Stimulated activated CD4-positive, alpha-beta T cell treated with anti-CD3 and anti-CD28 coated beads, Interleukin-1b, Interleukin-23, amount 100 ng/mL, for 4 hours (primary cell): Measurements from ENCODE around the gene MCM5.
"Not testable (repeated sequence)": the region's sequence is repeated elsewhere in the genome, so short reads cannot be mapped to it uniquely, and the experiment has no call there.

ENCODE experiments used
- DNase-seq, 2 donors: peaks; one replicate each; pipeline ENCODE4 v3.0.0-alpha.2; 2020; ENCODE audit warnings: low read depth in 2 of 2

Gene MCM5

DNA sequence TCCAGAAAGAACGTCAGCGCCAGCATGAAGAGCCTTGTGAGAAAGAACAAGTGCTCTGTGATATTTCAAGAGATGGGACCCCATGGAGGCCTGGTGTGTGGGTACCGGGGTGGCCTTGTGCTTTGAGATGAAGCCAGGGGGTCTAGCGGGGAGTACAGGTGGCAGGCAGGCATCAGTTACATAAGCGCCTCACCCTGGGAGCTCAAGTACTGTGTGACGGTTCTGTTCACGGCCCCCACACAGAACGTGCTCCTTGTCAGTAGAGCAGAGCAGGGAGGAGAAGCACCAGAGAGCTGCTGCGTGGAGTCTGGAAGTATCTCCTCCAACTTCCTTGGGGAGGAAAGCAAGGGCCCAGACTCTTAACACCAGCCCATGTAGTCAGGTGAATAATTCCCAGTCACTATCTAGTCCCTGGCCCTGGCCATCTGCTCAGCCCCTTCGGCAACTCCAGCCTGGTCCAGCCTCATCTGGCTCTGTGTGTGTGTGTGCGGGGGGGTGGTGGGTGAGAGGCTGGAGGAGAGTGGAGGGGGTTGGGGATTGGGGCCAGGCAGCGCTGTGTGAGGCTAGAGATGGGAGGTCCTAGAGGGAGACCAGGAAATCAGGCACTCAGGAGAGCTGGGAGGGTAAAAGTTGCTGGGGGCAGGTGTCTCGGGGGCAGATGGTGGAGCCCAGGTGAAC, 32.4 kb downstream of the MCM5 start:
- no peak for DNase-seq

DNA sequence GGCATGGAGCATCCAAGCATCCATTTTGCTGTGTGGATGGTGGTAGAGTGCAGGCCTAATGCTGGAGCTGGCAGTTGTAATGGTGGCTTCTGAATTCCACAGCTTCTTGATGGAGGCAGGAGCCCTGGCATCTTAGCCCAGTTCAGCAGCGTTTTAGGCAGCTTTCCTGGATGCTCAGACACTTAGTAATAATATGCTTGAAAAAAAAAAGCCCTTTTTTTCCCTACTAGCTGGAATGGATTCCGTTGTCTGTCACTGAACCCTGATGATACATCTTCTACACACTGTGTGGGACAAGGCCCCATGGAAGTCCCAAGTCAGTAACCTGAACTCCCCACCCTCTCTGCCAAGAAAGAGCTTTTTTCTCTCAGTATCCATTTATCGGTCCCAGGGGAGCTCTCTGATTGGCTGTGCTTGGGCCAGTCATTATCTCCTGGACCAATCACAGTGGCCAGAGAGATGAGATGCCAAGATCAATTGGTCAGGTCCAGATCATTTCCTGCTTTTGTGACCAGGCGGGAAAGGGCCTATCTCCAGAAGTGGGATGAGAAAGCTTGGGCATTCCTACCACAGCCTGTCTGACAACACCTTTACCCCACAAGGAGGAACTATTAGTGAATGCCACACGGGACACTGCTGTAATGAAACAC, 34.2 kb downstream of the MCM5 start:
- DNase-seq, result no peak

DNA sequence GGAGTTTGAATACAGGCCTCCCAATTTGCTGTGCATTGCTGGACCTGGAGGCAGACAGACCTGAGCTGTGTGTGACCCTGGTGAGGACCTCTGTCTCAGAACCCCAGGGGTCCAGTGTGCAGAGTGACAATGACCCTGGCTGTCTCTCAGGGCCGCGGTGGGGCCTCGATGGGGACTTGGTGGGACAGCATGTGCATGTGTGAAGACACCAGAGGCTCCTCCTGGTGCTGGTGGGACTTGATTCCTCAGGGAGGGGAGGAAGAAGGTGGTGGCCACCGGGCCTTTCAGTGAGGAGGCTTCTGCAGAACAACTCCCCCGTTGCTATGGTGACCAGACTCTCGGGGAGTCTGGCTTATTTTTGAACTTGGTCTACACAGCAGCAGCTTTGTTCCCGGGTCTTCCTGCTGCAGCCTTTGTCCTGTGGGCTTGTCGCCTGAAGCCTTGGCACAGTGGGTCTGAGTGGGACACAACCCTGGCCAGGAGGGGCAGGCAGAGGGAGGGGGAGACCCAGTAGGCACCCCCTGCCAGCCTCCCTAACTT, 35.3 kb downstream of the MCM5 start:
- DNase-seq, result no peak

DNA sequence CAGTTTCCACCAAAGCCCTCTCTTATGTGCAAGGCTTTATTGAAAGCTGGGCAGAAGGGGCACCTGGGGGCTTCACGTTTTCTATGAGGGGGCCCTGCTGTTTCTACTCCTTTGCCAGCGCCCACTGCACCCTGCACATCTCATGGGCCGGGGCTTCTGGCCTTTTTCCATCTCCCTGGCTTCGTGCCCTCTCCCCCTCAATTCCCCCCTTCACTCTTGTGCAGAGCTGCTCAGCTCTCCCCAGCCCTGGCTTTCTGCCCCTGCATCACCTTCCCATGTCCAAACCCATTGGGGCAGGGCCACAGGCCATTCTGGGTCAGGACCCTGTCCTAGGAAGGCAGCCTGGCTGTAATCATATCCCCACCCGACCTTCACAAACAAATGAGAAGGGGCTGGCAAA, 36.5 kb downstream of the MCM5 start:
- no peak for DNase-seq

DNA sequence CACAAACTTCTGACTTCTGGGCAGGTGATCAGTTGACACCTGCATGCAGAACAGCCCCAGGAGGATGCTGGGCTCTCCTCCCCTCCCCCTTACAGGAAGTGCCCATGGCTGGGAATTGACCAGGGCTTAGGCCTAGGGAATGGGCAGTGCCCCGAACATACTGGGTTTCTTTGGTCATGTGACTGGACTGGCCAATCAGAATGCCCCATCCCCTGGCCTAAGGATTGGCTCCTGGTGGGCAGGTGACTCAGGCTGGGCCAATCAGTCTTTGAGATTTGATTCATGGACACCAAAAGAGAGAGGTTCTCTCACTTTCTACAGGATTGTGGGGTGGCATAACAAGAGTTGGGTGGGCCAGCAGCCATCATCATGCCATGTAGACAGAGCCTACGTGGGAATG, 37.1 kb downstream of the MCM5 start:
- no peak for DNase-seq

DNA sequence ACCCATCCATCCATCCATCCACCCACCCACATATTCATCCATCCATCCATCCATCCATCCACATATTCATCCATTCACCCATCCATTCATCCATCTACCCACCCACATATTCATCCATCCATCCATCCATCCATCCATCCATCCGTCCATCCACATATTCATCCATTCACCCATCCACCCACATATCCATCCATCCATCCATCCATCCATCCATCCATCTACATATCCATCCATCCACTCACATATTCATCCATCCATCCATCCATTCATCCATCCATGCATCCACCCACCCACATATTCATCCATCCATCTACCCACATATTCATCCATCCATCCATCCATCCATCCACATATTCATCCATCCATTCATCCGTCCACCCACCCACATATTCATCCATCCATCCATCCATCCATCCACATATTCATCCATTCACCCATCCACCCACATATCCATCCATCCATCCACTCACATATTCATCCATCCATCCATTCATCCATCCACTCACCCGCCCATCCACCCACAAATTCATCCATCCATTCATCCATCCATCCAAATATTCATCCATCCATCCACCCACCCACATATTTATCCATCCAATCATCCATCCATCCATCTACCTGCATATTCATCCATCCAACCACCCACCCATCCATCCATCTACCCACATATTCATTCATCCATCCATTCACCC, 38.9 kb downstream of the MCM5 start:
- not testable (repeated sequence) for DNase-seq

DNA sequence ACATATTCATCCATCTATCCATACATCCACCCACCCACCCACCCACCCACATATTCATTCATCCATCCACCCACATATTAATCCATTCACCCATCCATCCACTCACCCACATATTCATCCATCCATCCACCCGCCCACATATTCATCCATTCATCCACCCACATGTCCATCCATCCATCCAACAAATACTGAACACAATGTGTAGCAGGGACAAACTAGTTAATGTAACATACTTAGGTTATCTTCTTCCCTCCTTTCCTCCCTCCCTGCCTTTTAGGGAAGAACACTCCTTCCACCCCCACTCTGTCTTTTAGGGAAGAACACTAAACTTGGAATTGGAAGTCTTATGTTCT, 39.4 kb downstream of the MCM5 start:
- DNase-seq, result no peak

DNA sequence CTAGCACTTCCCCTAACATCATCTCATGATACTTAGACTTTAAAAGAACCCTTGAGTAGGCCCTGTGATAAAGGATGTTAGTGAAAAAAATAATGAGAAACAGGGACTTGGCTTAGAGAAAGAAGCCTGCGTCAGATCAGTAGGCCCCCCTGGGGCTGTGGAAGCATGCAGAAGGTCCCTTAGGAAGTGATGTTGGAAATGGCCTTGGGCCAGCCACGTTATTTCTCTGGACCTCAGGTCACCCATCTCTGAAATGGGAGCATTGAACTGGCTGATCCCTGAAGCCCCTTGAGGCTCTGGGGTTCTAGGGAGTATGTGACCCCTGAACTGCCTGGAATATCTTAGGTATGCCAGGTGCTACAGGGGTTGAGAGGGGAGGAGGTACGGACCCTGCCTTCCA, 40.2 kb downstream of the MCM5 start:
- no peak for DNase-seq

DNA sequence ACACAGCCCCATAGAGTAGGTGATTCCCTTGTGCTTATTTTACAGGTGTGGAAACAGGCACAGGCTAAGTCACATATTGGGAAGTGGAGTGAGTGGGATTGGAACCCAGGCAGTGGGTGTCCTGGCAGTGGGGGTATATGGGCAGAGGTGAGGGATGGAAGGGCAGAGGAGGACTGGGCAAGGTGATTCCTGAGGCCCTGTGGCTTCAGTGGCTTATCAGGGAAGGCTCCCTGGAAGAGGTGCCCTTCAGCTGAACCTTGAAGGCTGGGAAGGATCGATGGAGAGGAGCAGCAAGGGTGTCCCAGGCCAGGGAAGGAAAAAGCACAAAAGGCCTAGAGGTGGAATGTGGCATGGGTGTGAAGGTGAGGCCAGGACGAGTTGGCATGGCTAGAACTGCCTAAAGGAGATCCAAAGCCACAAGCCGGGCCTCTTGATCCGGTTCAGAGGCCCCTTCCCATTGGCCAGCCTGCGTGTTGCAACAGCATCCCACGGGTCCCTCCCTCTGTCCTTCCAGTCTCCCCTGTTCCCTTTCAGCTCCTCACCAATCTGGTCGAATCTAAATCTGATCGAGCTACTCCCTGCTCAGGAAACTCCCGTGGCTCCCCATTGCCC, 41.7 kb downstream of the MCM5 start:
- no peak for DNase-seq

DNA sequence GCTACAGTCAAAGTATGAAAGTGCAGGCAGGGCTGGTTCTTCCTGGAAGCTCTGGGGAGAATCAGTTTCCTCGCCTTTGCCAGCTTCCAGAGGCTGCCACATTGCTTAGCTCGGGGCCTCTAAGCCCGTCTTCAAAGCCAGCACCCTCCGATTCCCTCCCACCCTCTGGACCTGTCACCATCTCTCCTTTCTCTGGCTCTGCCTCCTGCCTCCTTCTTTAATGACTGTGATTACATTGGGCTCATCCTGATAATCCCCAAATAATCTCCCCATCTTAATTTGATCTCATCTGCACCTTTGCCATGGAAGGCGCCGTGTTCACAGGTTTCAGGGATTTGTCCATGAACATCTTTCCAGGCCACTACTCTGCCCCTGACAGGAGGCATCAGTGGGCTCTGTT, 42.5 kb downstream of the MCM5 start:
- no peak for DNase-seq

DNA sequence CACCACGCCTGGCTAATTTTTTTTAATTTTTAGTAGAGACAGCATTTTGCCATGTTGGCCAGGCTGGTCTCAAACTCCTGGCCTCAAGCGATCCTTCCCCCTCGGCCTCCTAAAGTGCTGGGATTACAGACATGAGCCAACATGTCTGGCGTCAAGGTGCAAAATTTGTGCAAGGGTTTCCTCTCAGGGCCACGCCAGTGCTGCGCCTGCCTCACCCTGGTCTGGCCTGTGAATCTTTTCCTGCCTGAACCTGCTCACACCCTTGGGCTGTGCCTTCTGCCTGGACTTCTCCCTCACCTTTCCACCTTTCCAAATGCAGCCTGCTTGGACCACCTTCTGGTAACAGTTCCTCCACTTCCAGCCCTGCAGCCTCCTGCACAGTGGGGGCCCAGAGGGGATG, 43.4 kb downstream of the MCM5 start:
- DNase-seq, result no peak

DNA sequence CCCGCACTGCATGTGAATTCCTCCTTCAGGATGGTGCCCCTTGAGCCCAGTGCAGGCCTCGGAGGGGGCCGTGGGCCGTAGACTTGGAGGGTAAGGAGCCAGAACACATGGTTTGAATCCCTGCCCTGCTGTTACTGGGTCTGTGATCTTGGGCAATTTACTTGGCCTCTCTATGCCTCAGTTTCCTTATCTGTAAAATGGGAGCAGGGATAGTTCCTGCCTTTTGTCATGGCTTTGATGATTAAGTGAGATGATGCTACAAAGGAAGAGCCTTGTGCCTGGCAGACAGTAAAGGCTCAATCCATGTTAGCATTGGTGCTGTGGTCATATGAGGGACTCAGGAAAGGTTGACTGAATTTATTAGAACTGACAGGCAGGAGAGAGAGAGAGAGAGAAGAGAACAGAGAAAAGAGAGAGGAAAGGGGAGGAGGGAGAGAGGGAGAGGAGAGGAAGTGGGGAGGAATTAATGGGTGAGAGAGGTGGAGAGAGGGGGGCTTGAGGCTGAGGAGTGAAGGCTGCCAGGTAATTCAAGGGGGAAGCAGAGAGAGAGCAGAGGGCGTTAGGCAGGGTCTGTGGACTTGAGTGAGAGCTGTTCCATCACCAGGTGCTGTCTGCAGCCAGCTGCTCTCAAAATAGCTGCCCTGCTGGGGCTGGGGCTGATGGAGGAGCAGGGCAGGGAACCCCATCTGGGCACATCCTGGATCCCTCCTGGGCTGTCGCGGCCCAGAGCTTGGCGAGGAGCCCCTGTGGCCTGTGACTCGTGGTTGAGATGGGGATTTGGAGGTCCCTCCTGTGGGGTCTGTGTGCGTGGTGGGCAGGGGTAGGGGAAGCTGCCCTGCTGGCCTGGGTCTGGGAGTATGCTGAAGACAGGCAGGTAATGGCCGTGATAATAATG, 44.1 kb downstream of the MCM5 start:
- no peak for DNase-seq

DNA sequence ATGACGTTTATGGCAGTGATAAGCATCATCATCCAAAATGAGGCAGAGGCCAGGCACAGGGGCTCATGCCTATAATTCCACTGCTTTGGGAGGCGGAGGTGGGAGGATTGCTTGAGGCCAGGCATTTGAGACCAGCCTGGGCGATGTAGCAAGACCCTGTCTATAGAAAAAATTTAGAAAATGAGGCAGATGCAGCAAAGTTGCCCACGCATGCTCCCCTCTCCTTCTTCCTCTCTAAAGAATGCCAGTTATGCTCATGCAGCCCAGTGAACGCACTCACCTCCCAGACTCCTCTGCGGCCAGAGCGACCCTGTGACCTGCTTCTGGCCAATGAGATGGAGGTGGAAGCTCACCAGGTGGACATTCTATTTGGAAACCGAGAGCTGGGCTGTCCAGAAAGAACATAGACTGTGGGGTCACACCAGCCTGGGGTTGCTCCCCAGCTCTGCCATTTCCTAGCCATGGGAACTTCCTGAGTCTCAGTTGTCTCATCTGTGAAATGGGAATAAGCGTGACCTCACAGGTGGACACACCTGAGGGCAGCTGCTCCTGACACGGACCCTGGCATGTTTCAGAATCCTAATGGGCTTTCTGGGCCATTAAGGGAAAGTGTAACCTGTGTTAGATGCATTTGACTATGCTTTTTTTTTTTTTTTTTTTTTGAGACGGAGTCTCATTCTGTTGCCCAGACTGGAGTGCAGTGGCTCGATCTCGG, 44.9 kb downstream of the MCM5 start:
- no peak for DNase-seq

DNA sequence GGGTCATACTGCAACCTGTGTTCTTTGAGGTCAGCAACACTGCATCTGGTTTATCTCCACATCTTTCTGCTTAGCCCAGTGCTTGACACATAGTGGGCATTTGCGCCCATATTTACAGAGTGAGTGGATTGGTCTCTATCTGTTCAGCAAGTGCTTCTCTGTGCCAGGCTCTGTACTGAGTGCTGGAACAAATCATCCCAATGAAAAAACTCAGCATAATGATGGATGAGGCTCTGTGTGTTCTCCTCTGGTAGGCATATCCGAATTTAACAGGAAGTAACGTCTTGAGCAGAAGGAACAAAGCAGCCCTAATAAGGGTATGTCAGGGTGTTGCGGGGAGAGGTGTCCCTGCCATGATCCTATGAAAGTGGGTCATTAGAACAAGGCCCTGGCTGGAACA, 46.0 kb downstream of the MCM5 start:
- no peak for DNase-seq

DNA sequence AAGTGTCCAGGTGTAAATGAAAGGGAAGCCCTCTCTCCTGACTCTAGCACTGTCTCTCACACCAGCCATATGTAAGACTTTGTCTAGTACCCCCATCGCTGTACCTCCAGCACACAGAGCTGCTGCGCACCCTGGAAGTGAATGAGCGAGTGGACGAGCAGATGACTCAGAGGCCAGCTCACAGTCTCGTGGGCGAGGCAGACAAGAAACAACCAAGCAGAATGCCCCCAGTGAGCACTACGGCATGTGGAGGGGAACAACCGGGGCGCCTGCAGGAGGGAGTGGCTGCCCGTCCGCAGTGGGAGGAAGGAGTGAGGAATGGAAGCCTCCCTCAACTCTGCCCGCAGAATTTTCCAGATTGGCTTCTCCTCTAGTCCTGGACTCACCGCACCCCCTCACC, 46.4 kb downstream of the MCM5 start:
- DNase-seq, result no peak

DNA sequence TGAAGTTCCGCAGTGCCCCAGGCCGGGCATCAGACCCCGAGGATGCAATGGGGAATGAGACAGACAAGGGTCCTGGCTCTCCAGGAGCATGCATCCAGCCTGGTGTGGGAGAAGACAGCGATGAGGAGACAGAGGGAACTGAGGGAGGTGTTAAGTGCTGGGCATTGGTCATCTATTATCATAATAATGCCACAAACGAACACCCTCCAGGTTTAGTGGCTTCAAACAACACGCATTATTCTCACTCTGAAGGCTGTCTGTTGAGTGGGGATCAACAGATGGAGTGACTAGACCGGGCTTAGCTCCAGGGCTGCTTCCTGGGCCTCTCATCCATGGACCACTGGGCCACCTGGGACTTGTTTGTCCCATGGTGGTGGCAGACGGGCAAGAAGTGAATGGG, 48.6 kb downstream of the MCM5 start:
- no peak for DNase-seq

DNA sequence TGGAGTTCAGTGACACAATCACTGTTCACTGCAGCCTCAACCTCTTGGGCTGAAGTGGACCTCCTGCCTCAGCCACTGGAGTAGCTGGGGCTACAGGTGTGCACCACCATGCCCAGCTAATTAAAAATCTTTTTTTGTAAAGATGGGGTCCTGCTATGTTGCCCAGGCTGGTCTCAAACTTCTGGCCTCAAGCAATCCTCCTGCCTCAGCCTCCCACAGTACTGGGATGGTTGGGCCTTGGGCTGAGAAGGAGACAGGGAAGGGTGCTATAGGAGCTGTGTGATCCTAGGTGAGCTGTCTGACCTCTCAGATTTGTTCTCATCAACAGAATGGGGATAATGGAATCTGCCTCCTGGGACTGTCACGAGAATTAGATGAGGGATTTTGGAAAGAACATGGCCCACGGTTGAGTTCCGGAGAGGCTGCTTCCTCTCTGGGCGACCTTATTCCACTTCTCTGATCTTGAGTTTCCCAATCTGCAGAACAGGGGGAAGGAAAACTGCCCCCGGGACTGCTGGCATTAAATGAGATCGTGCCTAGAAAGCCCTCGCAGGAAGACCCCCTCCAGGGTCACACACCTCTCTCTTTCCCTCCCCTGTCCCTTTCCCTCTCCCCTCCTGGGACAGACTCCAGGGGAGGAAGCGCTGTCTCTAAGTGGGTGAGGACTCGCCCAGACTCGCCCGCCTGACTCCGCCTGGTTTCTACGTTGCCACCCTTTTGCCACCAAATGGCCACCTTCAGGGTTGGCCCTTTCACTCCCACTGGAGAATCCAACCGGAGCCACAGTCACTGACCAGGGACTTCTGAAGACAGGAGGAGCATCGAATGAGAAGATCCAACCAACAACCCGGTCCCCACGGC, 50.1 kb downstream of the MCM5 start:
- no peak for DNase-seq

DNA sequence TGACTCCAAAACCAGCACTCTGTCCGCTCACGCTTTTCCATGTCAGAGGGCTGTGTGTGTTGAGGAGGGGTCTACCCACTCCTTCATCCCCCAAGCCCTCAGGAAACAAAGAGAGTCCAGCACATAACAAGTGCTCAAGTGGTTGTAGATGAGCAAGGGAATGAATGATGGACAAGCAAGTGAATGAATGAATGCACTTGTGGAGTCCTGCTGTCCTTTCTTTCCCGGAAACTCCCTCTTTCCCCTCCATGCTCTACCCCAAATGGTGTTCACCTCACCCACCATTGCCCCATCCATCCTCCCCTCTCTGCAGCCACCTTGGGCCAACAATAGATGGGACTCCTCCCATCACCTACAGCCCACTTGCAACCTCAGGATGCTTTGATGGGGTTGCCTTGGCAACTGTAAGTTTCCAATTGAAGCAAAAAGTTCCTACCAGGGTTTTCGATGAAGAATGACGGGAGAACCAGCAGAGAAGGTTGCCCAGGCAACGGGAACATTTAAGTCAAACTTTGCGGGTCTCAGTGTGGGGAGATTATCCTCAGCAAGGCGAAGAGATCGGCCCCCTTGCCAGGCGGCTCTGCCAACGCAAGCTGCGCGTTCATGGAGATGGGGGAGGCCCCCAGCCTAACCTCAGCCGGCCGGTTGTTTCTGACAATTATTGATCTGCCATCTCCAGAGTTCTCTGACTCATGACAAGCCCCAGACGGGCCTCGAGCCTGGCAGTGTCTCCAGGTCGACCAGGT, 51.1 kb downstream of the MCM5 start:
- DNase-seq, result no peak

DNA sequence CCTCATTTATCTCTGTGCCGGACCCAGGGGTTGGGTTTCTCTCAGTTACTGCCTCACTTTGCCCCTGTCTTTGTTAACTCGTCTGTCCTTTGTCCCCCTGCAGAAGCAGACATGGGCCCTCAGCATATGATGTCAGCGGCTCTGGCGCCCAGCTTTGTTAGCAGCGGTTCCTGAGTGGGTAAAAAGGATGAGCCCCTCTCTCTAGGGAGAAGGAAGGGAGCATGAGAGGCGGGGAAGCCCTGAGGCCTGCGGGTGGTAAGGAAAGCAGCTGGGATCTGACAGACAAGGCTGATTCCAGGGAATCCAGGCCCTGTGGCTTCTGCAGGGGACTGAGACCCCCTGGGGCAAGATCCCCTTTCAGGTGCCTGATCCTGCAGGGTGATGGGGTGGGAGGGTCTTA, 51.7 kb downstream of the MCM5 start:
- DNase-seq, result no peak
